Measurements from ENCODE around the gene RHBDL1. TPM values are rescaled to one million over a fixed set of nuclear protein-coding genes. Genes with fewer than 3 reads are reported as not detected.

RHBDL1 gene
- total and polyA plus RNA-seq, 2 of the 8 experiments (the other 6 are each of a cell fraction or from before 2014, with no cell fraction given): 4.0 to 8.1 TPM

GRCh38 chr16:642189-643049 lies 33.1 kb upstream of the RHBDL1 start:
- Histone ChIP-seq H3K23ac (ENCODE audit: insufficient read length) (no peak overlapping the region), H3K27me3 (replicated peaks in 1 of 4; ENCODE audit: control insufficient read depth in 3 of 4, extremely low read depth in 1 of 4, insufficient read depth in 3 of 4, low read length in 3 of 4) (peaks cover 0 to 5% (median 1%) of the 10 kb centered on the region in 4 experiments; a peak in 2 of 7 replicates), H2BK12ac (ENCODE audit: low read depth, low read length) (no peak overlapping the region), H3K14ac (ENCODE audit: insufficient read length) (no peak overlapping the region), H4K91ac (replicated peaks; ENCODE audit: insufficient read length, low read length) (peak overlapping the region; percentile 54), H3K9me3 (ENCODE audit: insufficient read depth in 2 of 2, low read depth in 1 of 2, low read length in 1 of 2) (no peaks in the 10 kb centered on the region), H2BK15ac (ENCODE audit: low read length) (no peak overlapping the region), H2AK5ac (ENCODE audit: low read depth, low read length) (no peak overlapping the region), H3K4me1 (replicated peaks in 1 of 4; ENCODE audit: control insufficient read depth in 3 of 4, insufficient read depth in 4 of 4, low read length in 3 of 4) (peaks cover 0 to 26% (median 20%) of the 10 kb centered on the region in 4 experiments; a peak in 6 of 7 replicates), H4K20me1 (replicated peaks in 1 of 2; ENCODE audit: control insufficient read depth in 1 of 2, insufficient read depth in 2 of 2, low read length in 2 of 2) (peaks cover 0 to 5% of the 10 kb centered on the region in 2 experiments), H3K9ac (replicated peaks in 1 of 4; ENCODE audit: extremely low read depth in 1 of 4, low read depth in 3 of 4, low read length in 3 of 4) (peak overlapping the region in 3 of 4 experiments; percentile 42 to 67 (median 55); a peak in 5 of 7 replicates), H3K18ac (ENCODE audit: extremely low read depth, low read length) (peak overlapping the region; percentile 48), H2BK120ac (replicated peaks; ENCODE audit: low read depth, low read length) (no peak overlapping the region), H2BK5ac (ENCODE audit: low read depth, low read length) (peak overlapping the region; percentile 81; the same call in 1 of the 2 replicates), H3K36me3 (ENCODE audit: control insufficient read depth in 2 of 4, insufficient read depth in 4 of 4, low read length in 3 of 4) (no peaks in the 10 kb centered on the region), H4K5ac (ENCODE audit: insufficient read length, low read depth, low read length) (no peak overlapping the region), H3K79me2 (ENCODE audit: control insufficient read depth in 1 of 2, insufficient read depth in 2 of 2, low read length in 2 of 2) (peaks cover 0 to 2% of the 10 kb centered on the region in 2 experiments; a peak in 1 of 4 replicates), H3K4me2 (ENCODE audit: insufficient read depth in 1 of 2, low read depth in 2 of 2, low read length in 2 of 2) (peak overlapping the region; percentile 56 to 80), H3K4ac (replicated peaks; ENCODE audit: insufficient read length, low read depth, low read length) (peak overlapping the region; percentile 44), H4K8ac (ENCODE audit: extremely low read depth, insufficient read depth, low read length) (peak overlapping the region; percentile 84; the same call in 1 of the 2 replicates), H3K79me1 (ENCODE audit: low read depth, low read length) (no peaks in the 10 kb centered on the region; the same call in 1 of the 2 replicates), H3K56ac (replicated peaks; ENCODE audit: insufficient read length, low read depth, low read length) (peak overlapping the region; percentile 77), H3K4me3 (ENCODE audit: extremely low read depth in 1 of 4, insufficient read depth in 2 of 4, low read depth in 3 of 4, low read length in 4 of 4) (peak overlapping the region; percentile 51 to 88 (median 61)), H3K27ac (ENCODE audit: low read depth, low read length) (no peak overlapping the region), H2BK20ac (ENCODE audit: low read length) (no peak overlapping the region), H3K23me2 (ENCODE audit: low read depth, low read length) (peaks cover 8% of the 10 kb centered on the region; the same call in 1 of the 2 replicates), H2AFZ (ENCODE audit: low read length) (no peak overlapping the region; the same call in 1 of the 2 replicates)
- peak in 1 of 2 experiments; percentile 73 for DNase-seq (ENCODE audit: low read depth in 1 of 2, low spot score in 2 of 2)
- no peak for FAIRE-seq
- ChIA-PET POLR2A (ENCODE audit: partially characterized antibody) (interaction anchor here (0.9 to 1.4 kb wide), 7 partner anchors 11 to 115 kb away, joined by 3 to 5 read pairs (median 3); partner anchors contain the start of genes CAPN15, JMJD8 and WDR24), CTCF (ENCODE audit: partially characterized antibody) (interaction anchor here (1.0 to 3.4 kb wide), 3 partner anchors 18 to 39 kb away, joined by 3 to 22 read pairs (median 5); no protein-coding TSS in a partner anchor)
- WGBS, 2 experiments (ENCODE audit: extremely low coverage in 1 of 2, insufficient coverage in 1 of 2, insufficient read length in 1 of 2, insufficient replicate concordance in 2 of 2, low coverage in 1 of 2, low lambda C conversion rate in 2 of 2, missing lambda C conversion rate in 1 of 2): 19% methylated on average over 36 of the region's 72 CpGs; no CpG with 5 or more reads in 1 of the 2 experiments
- TF ChIP-seq BCL11A (IDR thresholded peaks at IDR 0.05; ENCODE audit: low read depth in 2 of 2, low read length in 2 of 2) (no peak), CBX8 (IDR thresholded peaks at IDR 0.05; ENCODE audit: borderline replicate concordance, low read depth, low read length) (no peak), ATF2 (IDR thresholded peaks at IDR 0.05; ENCODE audit: low read length) (no peak), MAX (IDR thresholded peaks at IDR 0.05) (peak; percentile 90), FOSL1 (IDR thresholded peaks at IDR 0.05; ENCODE audit: insufficient read depth, low read depth, low read length) (no peak), ASH2L (IDR thresholded peaks at IDR 0.05; ENCODE audit: low read length) (peak; percentile 17), KDM4A (IDR thresholded peaks at IDR 0.05; ENCODE audit: low read depth, low read length, severe bottlenecking) (peak; percentile 25), TAF1 (IDR thresholded peaks at IDR 0.05; ENCODE audit: low read depth, low read length) (0 out of 2 replicates have a peak, but pooled peaks have one; percentile 22), SIRT6 (IDR thresholded peaks at IDR 0.05; ENCODE audit: low read length) (no peak)
